Glomerular visceral epithelial cell (primary cell): ENCODE data around the gene EPAS1.

Source experiments
- DNase-seq: peaks from one replicate; pipeline ENCODE4 v3.0.0-alpha.2; 2016; ENCODE audit errors: extremely low spot score

Gene EPAS1

DNA sequence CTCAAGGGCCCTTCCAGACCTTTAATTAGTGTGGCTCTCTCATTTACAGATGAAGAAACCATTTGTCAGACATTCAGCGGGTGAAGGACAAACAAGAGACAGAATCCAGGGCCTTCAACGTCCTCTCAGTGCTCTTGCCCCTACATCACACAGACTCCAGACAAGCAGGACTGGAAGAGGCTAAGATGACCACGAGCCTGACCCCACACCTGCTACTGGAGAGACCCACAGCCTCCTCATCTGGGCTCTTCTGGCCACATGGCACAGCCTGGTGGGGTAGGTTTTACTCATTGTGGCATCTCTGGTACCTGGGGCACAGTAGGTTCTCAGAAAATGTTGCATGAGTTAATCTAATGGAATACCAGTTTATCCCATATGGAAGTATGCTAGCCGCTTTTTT is 112.5 kb downstream of the EPAS1 start:
- DNase-seq: no peak

DNA sequence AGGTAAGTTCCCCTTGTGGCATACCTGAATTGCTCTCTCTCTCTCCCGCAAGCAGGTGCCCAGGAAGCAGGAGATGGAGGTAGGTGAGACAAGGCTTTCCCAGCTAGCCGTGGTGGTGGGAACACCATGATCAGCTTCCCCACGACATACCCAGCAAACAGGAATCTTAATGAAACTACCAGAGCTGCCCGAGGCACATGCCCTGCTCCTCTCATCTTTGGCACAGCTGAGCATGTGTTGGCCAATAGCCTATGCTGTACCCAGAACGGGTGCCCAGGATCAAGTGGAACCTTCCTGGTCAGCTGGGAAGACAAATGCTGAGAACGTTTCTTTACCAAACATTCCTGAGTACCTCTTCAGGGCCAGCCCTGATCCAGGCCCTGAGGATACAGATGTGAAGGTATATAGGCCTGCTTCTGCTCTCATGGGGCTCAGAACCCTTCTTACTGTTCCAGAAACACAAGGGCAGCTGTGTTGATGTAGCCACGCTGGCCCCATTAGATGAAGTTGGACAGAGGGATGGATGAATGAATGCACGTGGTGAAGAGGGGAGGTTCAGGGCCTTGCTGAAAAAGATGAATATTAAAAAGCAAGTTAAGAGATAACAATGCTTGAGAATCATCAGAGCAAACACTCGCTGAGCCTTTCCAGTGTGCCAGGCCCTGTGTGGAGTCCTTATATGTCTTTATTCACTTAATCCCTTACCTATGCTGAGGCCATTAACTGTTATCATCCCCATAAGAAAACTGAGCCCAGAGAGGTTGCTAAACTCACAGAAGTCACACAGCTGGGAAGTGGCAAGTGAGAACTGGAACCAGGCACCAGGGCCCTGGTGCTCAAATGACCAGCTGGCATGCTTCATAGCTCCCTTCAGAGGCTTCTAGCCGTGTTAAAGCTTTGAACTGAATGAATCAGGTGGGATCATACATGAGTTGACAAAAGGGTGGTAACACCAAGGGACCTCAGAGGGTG is 113.4 kb downstream of the EPAS1 start:
- no peak for DNase-seq

DNA sequence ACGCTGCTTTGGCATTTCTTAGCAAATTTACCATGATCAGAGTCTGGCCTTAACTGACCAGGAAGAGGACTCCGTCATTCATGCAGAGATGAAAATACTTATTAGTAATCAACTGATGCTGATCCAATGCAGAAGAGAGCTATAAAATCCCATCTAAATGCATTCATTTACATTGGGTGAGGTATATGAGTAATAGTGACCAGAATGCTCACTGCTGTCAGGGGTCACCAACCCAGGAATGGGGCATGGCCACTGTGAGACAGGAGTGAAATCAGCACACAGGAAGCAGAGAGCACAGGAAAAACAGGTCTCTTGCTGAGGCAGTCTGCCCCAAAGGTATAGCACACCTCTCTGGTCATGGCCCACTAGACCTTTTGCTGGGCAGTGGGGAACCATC is 114.0 kb downstream of the EPAS1 start:
- DNase-seq: peak; percentile 30

DNA sequence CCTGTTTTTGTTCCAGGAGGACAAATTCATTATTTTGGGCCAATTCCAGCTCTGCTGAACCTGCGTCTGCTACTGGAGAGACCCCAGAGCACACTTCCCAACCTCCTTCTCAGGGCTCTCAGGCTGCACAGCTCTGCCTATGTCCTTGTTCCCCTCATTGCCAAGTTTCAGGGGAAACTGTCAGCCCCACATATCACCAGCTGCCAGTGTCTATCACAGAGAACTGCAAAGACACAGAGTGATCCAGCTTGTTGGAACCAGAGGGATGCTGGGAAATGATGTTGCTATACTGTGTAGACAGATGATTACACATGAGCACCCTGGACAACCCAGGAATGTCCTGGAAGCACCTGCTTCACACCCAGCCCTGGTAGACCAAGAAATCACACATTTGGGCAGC is 114.8 kb downstream of the EPAS1 start:
- no peak for DNase-seq

DNA sequence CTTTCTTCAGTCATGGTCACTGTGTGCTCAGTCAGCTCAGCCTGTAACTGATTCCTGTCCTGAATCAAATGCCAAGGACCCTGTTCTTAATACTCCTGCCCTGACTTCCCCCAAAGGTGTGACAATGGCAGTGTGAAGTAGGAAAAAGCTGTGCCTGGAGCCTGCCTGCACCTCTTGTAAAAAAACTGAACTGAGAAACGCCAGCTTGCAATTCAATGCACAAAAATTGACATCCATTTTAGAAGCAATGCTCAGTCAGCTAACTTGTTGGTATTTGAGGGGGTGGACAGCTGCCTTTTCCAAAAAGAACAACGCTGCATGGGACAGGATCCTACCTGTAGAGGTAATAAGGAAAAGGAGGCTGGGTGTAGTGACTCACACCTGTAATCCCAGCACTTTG is 115.9 kb downstream of the EPAS1 start:
- DNase-seq: no peak

DNA sequence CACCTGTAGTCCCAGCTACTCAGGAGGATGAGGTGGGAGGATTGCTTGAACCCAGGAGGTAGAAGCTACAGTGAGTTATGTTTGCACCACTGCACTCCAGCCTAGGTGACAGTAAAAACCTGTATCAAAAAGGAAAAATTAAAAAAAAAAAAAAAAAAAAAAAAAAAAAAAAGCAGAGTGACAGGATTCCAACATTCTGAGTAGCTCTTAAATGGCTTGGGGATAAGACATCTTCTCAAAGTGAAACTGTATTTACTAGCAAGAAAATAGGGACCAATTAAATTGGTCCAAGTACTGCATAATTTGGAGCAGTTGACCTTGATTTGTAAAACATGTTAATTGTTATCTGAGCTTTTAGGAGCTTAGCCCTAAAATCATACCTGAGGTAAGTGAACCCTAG is 116.4 kb downstream of the EPAS1 start:
- DNase-seq: no peak

DNA sequence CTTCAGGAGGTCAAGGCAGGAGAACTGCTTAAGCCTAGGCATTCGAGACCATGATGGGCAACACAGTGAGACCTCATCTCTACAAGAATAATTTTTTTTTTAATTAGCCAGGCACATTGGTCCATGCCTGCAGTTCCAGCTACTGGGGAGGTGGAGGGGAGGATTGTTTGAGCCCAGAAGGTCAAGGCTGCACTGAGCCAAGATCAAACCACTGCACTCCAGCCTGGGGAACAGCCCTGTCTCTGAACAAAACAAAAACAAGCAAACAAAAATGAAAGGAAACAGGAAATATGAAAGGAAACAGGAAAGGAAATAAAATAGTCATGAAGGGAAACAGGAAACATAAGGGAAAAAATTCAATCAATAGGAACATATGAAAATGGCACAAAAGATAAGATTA is 117.5 kb downstream of the EPAS1 start:
- DNase-seq: no peak

DNA sequence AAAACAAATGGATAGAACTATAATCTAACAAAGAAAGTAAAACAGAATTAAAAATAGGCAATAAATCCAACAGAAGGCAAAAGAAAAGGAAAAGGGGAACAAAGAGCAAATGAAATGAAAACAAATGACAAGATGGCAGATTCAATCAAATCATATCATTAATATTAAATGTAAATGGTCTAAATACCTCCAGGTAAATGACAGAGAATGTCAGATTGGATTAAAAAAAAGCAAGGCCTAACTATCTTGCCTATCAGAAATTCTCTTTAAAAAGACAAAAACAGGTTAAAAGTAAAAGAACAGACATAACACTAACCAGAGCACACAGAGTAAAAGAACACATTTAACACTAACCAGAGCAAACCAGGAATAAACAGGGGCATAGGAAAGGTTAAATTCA is 119.1 kb downstream of the EPAS1 start:
- DNase-seq: no peak

DNA sequence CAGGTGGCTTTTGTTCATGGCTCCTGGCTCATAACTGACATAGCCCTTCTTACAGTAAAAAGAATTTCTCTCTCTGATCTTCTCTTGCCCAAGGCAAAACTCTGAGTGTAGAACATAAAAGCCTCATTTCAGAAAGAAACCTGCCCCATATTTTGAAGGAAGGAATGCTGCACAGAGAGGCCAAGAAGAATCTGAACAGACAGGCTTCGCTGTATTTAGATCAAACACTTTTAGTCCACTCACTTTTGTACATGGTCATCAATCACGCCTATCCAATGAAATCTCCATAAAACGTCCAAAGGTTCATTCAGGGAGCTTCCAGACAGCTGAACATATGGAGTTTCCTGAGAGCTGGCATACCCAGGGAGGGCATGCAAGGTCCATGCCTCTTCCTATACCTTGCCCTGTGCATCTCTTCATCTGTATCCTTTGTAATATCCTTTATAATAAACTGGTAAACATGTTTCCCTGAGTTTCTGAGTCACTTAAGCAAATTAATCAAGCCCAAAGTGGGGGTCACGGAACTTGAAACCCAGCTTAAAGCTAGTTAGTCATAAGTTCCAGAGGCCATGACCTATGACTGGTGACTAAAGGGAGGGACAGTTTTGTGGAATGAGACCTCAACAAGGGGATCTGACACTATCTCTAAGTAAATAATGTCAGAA is 119.7 kb downstream of the EPAS1 start:
- no peak for DNase-seq

DNA sequence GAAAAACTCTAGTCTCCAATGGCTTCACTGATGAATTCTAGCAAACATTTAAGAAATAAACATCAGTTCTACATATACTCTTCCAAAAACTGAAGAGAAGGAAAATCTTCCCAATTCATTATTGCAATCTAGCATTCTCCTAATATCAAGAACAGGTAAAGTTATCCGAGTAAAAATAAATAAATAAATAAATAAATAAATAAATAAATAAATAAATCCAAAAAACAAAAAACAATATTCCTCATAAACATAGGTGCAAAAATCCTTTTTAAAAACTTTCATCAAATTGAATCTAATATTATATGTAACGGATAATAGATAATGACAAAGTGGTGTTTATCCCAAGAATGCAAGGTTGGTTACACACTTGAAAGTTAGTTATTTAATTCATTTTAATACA is 123.7 kb downstream of the EPAS1 start:
- DNase-seq: no peak

DNA sequence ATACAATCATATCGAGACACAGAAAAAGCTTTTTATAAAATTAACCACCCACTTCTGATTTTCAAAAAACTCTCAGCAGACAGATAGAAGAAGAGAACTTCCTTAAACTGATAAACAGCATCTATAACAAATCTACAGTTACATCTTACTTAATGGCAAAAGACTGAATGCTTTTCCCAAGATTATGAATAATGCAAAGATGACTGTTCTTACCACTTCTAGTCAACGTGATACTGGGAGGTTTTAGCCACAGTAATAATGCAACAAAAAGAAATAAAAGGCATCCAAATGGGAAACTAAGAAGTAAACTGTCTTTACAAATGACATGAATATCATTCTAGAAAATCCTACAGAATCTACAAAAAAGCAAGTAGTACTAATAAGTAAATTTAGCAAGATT is 124.2 kb downstream of the EPAS1 start:
- DNase-seq: no peak

DNA sequence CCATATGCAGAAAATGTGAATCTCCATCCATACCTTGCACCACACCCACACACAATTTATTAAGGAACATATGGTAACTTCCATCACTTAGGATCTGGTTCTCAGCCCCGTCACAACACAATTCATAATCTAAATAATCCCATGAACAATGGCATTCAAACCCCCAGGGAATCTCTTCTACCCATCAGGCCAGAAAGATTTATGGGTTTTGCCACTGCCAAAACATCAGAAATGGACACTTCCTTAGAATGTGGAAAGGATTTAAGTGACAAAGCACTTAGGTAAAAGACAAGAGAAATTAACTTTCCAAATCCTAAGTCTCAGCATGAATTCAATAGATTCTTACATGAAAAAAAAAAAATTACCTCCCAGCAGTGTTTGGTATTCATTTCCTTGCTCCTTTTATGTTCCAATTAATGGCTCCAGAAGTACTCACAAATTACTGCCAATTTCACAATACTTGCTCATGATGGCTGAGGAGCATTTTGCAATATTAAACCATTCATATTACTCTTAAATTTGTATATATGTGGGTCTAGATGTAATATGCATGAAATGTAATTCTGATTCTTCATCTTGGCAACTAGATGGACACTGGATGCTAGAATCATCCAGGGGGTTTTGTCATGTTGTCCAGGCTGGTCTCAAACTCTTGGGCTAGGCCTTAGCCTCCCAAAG is 125.6 kb downstream of the EPAS1 start:
- no peak for DNase-seq

DNA sequence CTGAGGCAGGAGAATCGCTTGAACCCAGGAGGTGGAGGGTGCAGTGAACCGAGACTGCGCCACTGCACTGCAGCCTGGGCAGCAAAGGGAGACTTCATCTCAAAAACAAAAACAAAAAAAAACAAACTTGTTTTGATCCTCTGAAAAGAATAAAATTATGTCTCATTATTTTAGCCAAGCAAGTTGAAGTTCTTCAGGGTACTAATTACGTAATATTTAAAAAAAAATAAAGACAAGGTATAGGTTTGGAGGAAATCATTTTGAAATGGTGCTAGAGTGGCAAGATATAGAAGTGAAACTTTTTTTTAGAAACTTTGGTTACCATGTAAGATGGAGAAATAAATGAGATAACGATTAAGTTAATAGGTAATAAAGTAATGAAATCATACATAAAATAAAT is 127.7 kb downstream of the EPAS1 start:
- no peak for DNase-seq

DNA sequence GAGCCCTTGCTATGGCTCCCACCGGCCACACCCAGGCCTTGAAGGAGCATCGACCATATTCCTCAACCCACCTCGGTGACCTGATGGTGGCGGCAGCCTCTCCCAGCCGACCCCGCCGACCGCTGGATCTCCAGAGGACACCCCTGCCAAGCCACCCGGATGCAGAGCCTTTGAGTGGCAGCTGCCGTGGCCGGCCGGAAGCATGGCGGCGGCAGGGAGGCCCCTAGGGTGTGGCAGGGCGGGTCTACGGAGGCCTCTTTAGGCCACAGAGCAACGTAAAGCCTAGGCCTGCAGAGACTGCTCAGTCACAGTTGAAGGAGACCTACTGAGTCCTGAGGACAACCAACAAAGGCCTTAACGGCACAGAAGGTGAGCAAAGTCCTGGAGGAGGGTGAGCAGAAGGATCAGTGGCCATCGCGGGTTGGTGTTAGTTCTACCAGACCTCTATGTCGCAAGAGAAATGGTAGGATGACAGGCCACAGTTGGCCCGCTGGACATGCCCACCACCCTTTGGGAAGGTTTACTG is 131.8 kb downstream of the EPAS1 start:
- no peak for DNase-seq

DNA sequence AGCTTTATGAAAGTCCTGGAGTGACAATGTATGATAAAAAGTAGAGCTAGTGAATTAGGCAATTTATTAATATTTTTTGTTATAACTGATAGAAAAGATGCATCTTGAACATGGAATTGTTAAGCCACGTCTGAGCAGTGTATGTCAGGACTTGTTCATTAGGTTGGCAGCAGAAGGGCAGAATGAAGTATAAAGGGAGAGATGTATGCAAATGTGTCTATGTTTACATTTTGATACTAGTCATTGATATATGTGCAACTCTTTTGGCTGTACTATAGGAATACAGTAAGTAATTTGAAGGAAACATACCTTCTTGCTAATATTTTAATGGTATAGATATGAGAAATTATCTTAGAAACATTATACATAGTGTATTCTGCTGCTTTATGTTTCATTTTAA is 133.2 kb downstream of the EPAS1 start:
- DNase-seq: no peak

DNA sequence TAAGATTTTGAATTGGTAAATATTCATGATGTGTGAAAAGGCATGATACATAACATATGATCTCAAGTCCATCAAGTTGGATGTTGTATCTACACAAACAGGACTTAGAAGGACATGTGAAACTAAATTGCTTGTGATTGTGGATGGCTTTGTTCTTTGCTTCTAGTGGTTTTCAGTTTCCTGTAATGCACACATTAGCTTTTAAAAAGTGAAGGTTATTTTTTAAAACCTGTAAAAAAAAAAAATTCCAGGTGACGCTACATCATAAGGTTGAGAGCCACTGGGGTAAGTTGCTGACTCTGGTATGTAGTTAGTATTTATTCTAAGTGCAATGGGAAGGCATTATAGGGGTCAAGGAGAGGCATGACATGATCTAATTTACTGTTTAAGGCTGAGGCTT is 133.8 kb downstream of the EPAS1 start:
- no peak for DNase-seq

DNA sequence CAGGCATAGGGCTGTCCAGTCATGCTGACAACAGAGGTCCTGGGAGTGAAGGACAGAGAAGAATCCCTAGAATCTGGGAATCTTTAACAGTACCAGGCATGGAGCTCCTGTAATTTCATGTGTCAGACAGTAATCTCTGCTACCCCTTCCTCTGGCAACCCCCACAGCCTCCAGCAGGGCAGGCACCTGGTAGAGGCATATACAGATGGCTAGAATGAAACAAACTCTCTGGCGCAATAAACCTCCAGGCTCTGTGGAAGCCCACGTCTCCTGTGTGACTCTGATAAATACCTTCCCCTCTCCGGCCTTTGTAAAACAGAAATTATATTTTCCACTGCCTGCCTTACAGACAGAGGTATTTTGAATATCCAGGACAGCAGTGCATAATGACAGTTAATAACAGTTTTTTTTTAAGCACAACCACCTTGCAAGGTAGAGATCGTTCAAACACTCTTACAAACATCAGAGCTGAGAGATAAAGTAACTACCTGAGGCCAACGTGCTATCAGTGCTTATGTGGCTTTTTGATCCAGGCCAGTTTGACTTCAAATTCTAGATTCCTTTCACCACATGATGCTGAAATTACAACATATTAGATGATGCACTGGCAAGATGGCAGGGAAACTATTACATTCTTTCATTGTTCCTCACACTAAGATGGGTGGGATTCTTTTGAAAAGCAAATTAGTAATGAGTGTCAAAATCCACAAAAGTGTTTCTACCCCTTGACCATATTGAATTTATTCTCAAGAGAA is 134.5 kb downstream of the EPAS1 start:
- no peak for DNase-seq

DNA sequence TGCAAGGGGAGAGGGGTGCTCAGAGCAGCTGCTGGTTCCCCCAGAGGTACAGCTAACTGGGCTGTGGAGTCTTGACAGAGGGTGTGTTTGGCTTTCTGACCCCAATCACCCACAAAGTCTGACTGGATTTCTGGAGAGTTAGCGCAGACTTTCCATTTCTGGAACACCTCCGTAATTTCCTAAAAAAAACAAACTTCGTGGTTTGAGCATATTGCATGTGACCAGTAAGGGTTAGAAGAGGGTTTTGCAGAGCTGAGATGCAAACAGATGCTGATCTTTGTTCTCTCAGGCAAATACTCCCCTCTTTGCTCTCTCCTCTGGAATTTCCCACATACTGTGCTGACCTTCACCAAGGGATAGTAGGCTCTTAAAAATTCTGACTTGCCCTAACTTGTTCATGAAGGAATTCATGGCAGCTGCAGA is 137.7 kb downstream of the EPAS1 start:
- peak; percentile 29 for DNase-seq

DNA sequence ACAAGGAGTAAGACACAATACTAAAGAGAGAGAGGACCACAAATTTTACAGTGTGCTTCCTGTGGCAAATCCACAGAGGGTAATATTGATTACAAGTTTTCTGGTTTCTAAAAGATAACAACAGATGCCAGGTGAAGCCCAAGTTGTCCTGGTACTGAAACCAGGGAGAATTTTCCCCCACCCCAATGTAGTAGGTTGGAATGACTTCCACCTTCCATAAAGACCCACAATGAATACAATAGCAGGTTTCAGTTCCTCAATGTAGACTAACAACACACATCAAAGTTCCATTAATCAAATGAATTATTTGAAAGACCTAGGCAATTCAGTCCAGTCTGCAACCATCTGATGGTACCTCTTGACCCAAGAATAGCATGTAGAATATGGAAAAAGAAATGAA is 138.1 kb downstream of the EPAS1 start:
- no peak for DNase-seq

DNA sequence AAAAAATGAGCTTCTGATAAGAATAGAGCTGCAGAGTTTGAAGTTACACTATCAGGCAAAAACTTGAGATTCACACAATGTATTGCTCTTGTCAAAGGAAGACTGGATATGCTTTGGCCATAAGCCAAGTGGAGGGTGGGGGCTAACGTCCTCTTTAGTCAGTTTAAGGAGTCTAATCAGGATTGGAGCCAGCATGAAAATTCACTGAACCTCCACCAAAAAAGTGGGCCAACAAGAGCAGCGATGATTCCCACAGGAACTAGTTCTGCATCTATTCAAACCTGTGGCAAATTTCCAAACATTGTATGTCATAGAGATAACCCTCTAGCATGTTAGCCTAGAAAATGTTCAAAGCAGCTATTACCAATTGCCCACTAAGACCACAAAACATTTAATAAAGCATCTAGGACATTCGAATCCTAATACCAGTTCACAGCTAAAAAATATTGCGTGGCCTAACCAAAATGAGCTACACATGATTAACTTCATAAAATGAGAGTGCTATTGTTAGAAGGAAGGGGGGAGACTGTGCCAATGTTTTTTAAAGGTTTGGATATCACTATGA is 138.7 kb downstream of the EPAS1 start:
- no peak for DNase-seq
